DND-41 (cell line): ENCODE results near the gene KRTCAP2.

Source experiments
- ATAC-seq: fragments of 200-7000 bp; cut with Tn5 transposase; 3 replicates; pipeline ENCODE4 v1.9.1; 2021; ENCODE audit warnings: low read depth; ENCODE audit not compliant: insufficient read depth
- DNase-seq: peaks from one replicate; pipeline ENCODE4 v3.0.0-alpha.2; 2020
- H2AFZ ChIP-seq: 2 replicates; pipeline ENCODE4 v1.6.0; 2012; ENCODE audit warnings: low read depth, low read length
- H3K27ac ChIP-seq: 2 replicates; pipeline ENCODE4 v1.5.1; 2012; ENCODE audit warnings: low read length, inconsistent platforms
- H3K27me3 ChIP-seq: fragments of 200-600 bp; sonication (generic); 2 replicates; pipeline ENCODE4 v1.6.0; 2012; ENCODE audit warnings: low read length, mild to moderate bottlenecking, inconsistent platforms; ENCODE audit not compliant: insufficient read depth, poor library complexity
- H3K36me3 ChIP-seq: 2 replicates; pipeline ENCODE4 v1.5.1; 2012; ENCODE audit warnings: low read length, inconsistent platforms; ENCODE audit not compliant: insufficient read depth
- H3K4me1 ChIP-seq: 2 replicates; pipeline ENCODE4 v1.5.1; 2012; ENCODE audit warnings: mild to moderate bottlenecking, low read length; ENCODE audit not compliant: insufficient read depth
- H3K4me2 ChIP-seq: 2 replicates; pipeline ENCODE4 v1.6.0; 2012; ENCODE audit warnings: mild to moderate bottlenecking, moderate library complexity, low read length, inconsistent platforms; ENCODE audit not compliant: insufficient read depth
- H3K4me3 ChIP-seq, 2 experiments: fragments of 200-600 bp in 1 of 2; shearing (Covaris generic) in 1 of 2; 2 replicates each; pipeline ENCODE4 v1.5.1; 2012 to 2016; ENCODE audit warnings: inconsistent platforms in 2 of 2, low read length in 2 of 2, mild to moderate bottlenecking in 2 of 2, low read depth in 1 of 2, moderate library complexity in 1 of 2
- H3K79me2 ChIP-seq: 2 replicates; pipeline ENCODE4 v1.6.0; 2012; ENCODE audit warnings: low read length, inconsistent platforms; ENCODE audit not compliant: insufficient read depth
- H3K9ac ChIP-seq: 2 replicates; pipeline ENCODE4 v1.6.0; 2012; ENCODE audit warnings: low read depth, mild to moderate bottlenecking, inconsistent platforms, low read length, moderate library complexity
- H3K9me3 ChIP-seq: 2 replicates; pipeline ENCODE4 v1.5.1; 2012; ENCODE audit warnings: low read length, moderate library complexity, mild to moderate bottlenecking, inconsistent platforms; ENCODE audit not compliant: insufficient read depth, severe bottlenecking
- H4K20me1 ChIP-seq: 2 replicates; pipeline ENCODE4 v1.6.0; 2012; ENCODE audit warnings: low read length; ENCODE audit not compliant: insufficient read depth
- EZH2 ChIP-seq: IDR thresholded peaks from 3 replicates; pipeline ENCODE4 v1.6.1; 2012; ENCODE audit warnings: borderline replicate concordance, low read depth, mild to moderate bottlenecking, moderate library complexity, low read length, inconsistent platforms; ENCODE audit not compliant: severe bottlenecking
- TF ChIP-seq, protein P1 (sequence below): IDR thresholded peaks from 2 replicates; pipeline ENCODE4 v1.5.1; 2012; ENCODE audit warnings: borderline replicate concordance, low read length, moderate library complexity, mild to moderate bottlenecking; ENCODE audit not compliant: poor library complexity, severe bottlenecking; ENCODE audit errors: extremely low read depth

KRTCAP2 gene

DNA sequence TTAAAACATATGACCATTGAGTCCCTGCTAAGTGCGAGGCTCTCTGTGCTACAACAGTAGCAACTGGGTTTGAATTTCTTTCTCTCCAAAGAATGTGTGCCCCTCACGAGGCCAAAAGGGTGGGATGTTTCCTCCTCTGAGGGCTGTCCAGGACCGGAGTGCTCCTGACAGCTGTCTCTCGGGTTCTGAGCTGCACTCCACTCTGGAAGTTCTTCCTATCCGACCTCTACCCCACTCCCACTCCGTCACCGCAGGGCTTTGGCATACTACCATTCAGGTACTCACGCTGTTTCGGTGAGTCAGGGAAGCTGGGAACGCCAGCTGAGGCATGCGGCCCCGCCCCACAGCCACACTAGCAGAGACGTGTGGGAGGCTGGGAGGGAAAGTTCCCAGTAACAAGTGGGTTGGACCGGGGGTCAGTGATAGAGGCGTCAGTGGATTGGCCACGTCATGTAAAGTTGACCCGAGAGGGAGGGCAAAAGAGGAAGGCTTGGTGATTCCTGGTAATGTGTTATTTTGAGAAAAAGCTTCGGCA is 38.2 kb downstream of the KRTCAP2 start:
- Histone ChIP-seq H4K20me1 (peaks cover 10% of the 10 kb centered on the region; the same call in 1 of the 2 replicates), H2AFZ (peak overlapping the region; percentile 96), H3K79me2 (peaks cover 33% of the 10 kb centered on the region), H3K4me3 (peak overlapping the region; percentile 81 to 90), H3K4me1 (peaks cover 48% of the 10 kb centered on the region), H3K9ac (peak overlapping the region; percentile 83), H3K27me3 (no peaks in the 10 kb centered on the region), H3K9me3 (no peaks in the 10 kb centered on the region), H3K27ac (peak overlapping the region; percentile 93), H3K36me3 (peaks cover 16% of the 10 kb centered on the region), H3K4me2 (peak overlapping the region; percentile 98)
- TF ChIP-seq EZH2, result no peak
- TF ChIP-seq, protein P1, sequence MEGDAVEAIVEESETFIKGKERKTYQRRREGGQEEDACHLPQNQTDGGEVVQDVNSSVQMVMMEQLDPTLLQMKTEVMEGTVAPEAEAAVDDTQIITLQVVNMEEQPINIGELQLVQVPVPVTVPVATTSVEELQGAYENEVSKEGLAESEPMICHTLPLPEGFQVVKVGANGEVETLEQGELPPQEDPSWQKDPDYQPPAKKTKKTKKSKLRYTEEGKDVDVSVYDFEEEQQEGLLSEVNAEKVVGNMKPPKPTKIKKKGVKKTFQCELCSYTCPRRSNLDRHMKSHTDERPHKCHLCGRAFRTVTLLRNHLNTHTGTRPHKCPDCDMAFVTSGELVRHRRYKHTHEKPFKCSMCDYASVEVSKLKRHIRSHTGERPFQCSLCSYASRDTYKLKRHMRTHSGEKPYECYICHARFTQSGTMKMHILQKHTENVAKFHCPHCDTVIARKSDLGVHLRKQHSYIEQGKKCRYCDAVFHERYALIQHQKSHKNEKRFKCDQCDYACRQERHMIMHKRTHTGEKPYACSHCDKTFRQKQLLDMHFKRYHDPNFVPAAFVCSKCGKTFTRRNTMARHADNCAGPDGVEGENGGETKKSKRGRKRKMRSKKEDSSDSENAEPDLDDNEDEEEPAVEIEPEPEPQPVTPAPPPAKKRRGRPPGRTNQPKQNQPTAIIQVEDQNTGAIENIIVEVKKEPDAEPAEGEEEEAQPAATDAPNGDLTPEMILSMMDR, result no peak
- DNase-seq, result no peak
- no peak for ATAC-seq

DNA sequence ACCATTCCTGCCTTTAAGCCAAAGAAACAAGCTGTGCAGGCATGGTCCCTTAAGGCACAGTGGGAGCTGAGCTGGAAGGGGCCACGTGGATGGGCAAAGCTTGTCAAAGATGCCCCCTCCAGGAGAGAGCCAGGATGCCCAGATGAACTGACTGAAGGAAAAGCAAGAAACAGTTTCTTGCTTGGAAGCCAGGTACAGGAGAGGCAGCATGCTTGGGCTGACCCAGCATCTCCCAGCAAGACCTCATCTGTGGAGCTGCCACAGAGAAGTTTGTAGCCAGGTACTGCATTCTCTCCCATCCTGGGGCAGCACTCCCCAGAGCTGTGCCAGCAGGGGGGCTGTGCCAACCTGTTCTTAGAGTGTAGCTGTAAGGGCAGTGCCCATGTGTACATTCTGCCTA is 38.8 kb downstream of the KRTCAP2 start:
- Histone ChIP-seq H3K79me2 (peaks cover 27% of the 10 kb centered on the region), H3K9ac (peak overlapping the region; percentile 83), H4K20me1 (peaks cover 7% of the 10 kb centered on the region; the same call in 1 of the 2 replicates), H3K27ac (no peak overlapping the region), H3K4me3 (peak overlapping the region in 1 of 2 experiments; percentile 12; a peak in 1 of 4 replicates), H2AFZ (no peak overlapping the region), H3K4me2 (peak overlapping the region; percentile 98), H3K9me3 (no peaks in the 10 kb centered on the region), H3K4me1 (peaks cover 43% of the 10 kb centered on the region), H3K27me3 (no peaks in the 10 kb centered on the region), H3K36me3 (peaks cover 15% of the 10 kb centered on the region)
- DNase-seq (no peak), ATAC-seq (no peak)
- TF ChIP-seq, protein P1, result no peak
- TF ChIP-seq EZH2, result no peak

DNA sequence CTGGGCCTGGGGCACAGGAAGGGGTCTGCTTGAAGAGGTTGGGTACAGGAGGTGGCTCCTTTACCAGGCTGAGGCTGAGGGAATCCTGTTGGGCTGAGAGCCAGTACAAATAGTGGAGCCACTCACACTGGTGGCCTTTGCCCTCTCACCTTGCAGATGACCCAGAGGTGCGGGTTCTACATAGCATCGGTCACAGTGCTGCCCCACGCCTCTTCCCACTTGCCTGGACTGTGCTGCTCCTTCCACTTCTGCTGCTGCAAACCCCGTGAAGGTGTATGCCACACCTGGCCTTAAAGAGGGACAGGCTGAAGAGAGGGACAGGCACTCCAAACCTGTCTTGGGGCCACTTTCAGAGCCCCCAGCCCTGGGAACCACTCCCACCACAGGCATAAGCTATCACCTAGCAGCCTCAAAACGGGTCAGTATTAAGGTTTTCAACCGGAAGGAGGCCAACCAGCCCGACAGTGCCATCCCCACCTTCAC is 39.3 kb downstream of the KRTCAP2 start:
- Histone ChIP-seq H3K4me1 (peaks cover 43% of the 10 kb centered on the region), H3K9me3 (no peaks in the 10 kb centered on the region), H3K27me3 (peaks cover 4% of the 10 kb centered on the region), H3K4me3 (no peak overlapping the region), H3K36me3 (peaks cover 12% of the 10 kb centered on the region), H4K20me1 (peaks cover 7% of the 10 kb centered on the region; the same call in 1 of the 2 replicates), H3K4me2 (peak overlapping the region; percentile 98; the same call in 1 of the 2 replicates), H3K79me2 (peaks cover 22% of the 10 kb centered on the region), H3K9ac (0 out of 2 replicates have a peak overlapping the region, but pooled peaks have one; percentile 83), H3K27ac (no peak overlapping the region), H2AFZ (no peak overlapping the region)
- ATAC-seq (no peak), DNase-seq (no peak)
- TF ChIP-seq EZH2, result no peak
- TF ChIP-seq, protein P1, result no peak
